Endothelial cell of umbilical vein (primary cell): Measurements from ENCODE around the gene ASAP2. TPM values are rescaled to one million over a fixed set of nuclear protein-coding genes. Genes with fewer than 3 reads are reported as not detected.

Source experiments
- BruUV-seq: library from RNA; stranded (reverse); fragments of 400-500 nt; replicated peaks from 2 replicates; lab custom pipeline; 2021; lab: Mats Ljungman, UMichigan
- CTCF ChIA-PET: fragments of 300-600, 350-600 bp; sonication (Branson Sonifier 250); formaldehyde crosslinking; loops from one replicate; lab custom pipeline; 2021; ENCODE audit warnings: antibody characterized with exemption, inconsistent platforms; lab: Charles Lee
- POLR2A ChIA-PET: fragments of 300-600, 350-600 bp; sonication (Branson Sonifier 250); formaldehyde crosslinking; loops from one replicate; lab custom pipeline; 2021; ENCODE audit warnings: antibody characterized with exemption, inconsistent platforms; lab: Charles Lee
- DNase-seq: peaks from one replicate; pipeline ENCODE4 v3.0.0-alpha.2; 2011; ENCODE audit warnings: low read depth, low spot score
- FAIRE-seq: peaks from 2 replicates; lab custom pipeline; 2011; peaks lifted over from hg19 to GRCh38; lab: Jason Lieb, UNC
- H2AFZ ChIP-seq: 2 replicates; pipeline ENCODE4 v1.6.0; 2012; ENCODE audit warnings: low read depth, low read length, control low read depth, inconsistent platforms
- H3K27ac ChIP-seq: 2 replicates; pipeline ENCODE4 v1.5.1; 2011; ENCODE audit warnings: low read depth, mild to moderate bottlenecking, control low read depth, low read length, moderate library complexity; ENCODE audit not compliant: insufficient read depth
- H3K27me3 ChIP-seq, 2 experiments: 2 replicates each; pipeline versions ENCODE4 v1.6.0 to v1.6.1; 2011; ENCODE audit warnings: low read length in 2 of 2, mixed read lengths in 1 of 2; ENCODE audit not compliant: control insufficient read depth in 2 of 2, insufficient read depth in 2 of 2
- H3K36me3 ChIP-seq, 2 experiments: 2 replicates in 1 of 2; 3 replicates in 1 of 2; pipeline ENCODE4 v1.5.1; 2011; ENCODE audit warnings: low read length in 2 of 2, mild to moderate bottlenecking in 1 of 2, moderate library complexity in 1 of 2; ENCODE audit not compliant: control insufficient read depth in 2 of 2, insufficient read depth in 2 of 2; ENCODE audit errors: extremely low read depth in 1 of 2
- H3K4me1 ChIP-seq: 3 replicates; pipeline ENCODE4 v1.5.1; 2011; ENCODE audit warnings: mild to moderate bottlenecking, low read length; ENCODE audit not compliant: control insufficient read depth, insufficient read depth; ENCODE audit errors: extremely low read depth
- H3K4me2 ChIP-seq: 2 replicates; pipeline ENCODE4 v1.6.1; 2011; ENCODE audit warnings: low read length, control low read depth, mixed read lengths; ENCODE audit not compliant: insufficient read depth
- H3K4me3 ChIP-seq, 3 experiments: fragments of 200-600 bp in 1 of 3; sonication (generic), shearing (Covaris generic) in 1 of 3; replicated peaks in 1 of 3; 2 replicates each; pipeline ENCODE4 v1.5.1; 2011 to 2016; ENCODE audit warnings: control low read depth in 3 of 3, low read length in 3 of 3, mild to moderate bottlenecking in 2 of 3, inconsistent platforms in 1 of 3, low read depth in 1 of 3, moderate library complexity in 1 of 3; ENCODE audit not compliant: insufficient read depth in 1 of 3
- H3K79me2 ChIP-seq: 2 replicates; pipeline ENCODE4 v1.6.0; 2012; ENCODE audit warnings: low read length, inconsistent platforms; ENCODE audit not compliant: control insufficient read depth, insufficient read depth
- H3K9ac ChIP-seq: replicated peaks from 2 replicates; pipeline ENCODE3; 2011; ENCODE audit warnings: low read length, control low read depth; ENCODE audit not compliant: insufficient read depth; ENCODE audit errors: extremely low read depth
- H3K9me1 ChIP-seq: replicated peaks from 3 replicates; pipeline ENCODE4 v1.6.0; 2011; ENCODE audit warnings: mild to moderate bottlenecking, low read length; ENCODE audit not compliant: control insufficient read depth, insufficient read depth; ENCODE audit errors: extremely low read depth
- H3K9me3 ChIP-seq: replicated peaks from 2 replicates; pipeline ENCODE4 v1.5.1; 2012; ENCODE audit warnings: low read length, inconsistent platforms; ENCODE audit not compliant: control insufficient read depth, insufficient read depth
- H4K20me1 ChIP-seq: replicated peaks from 2 replicates; pipeline ENCODE3; 2011; ENCODE audit warnings: mild to moderate bottlenecking, low read length; ENCODE audit not compliant: control insufficient read depth, insufficient read depth; ENCODE audit errors: extremely low read depth
- CTCF ChIP-seq, 2 donors: IDR thresholded peaks; 1 replicate in 1 of 2; 2 replicates in 1 of 2; pipeline ENCODE4 v1.5.1; 2011; ENCODE audit warnings: low read length in 2 of 2, mild to moderate bottlenecking in 2 of 2, moderate library complexity in 2 of 2, control low read depth in 1 of 2, inconsistent platforms in 1 of 2, low read depth in 1 of 2; ENCODE audit not compliant: insufficient read depth in 1 of 2; ENCODE audit errors: extremely low read depth in 1 of 2
- EZH2 ChIP-seq: IDR thresholded peaks from 2 replicates; pipeline ENCODE4 v1.6.1; 2012; ENCODE audit warnings: borderline replicate concordance, low read depth, mild to moderate bottlenecking, moderate library complexity, low read length, inconsistent platforms; ENCODE audit not compliant: severe bottlenecking
- FOS ChIP-seq: IDR thresholded peaks from 2 replicates; pipeline ENCODE4 v1.6.1; 2011; ENCODE audit warnings: mild to moderate bottlenecking, low read length, moderate library complexity, borderline replicate concordance; ENCODE audit not compliant: insufficient read depth
- GATA2 ChIP-seq: IDR thresholded peaks from 2 replicates; pipeline ENCODE4 v1.7.0; 2011; ENCODE audit warnings: low read depth, mild to moderate bottlenecking, moderate library complexity, mixed read lengths, low read length; ENCODE audit not compliant: insufficient read length, insufficient read depth
- JUN ChIP-seq: IDR thresholded peaks from 2 replicates; pipeline ENCODE4 v1.6.1; 2011; ENCODE audit warnings: borderline replicate concordance, low read depth; ENCODE audit not compliant: insufficient read length, insufficient read depth
- MAX ChIP-seq: IDR thresholded peaks from 2 replicates; pipeline ENCODE4 v1.6.1; 2011; ENCODE audit not compliant: insufficient read depth, insufficient read length
- MYC ChIP-seq: IDR thresholded peaks from one replicate; pipeline ENCODE4 v1.6.1; 2011; ENCODE audit warnings: mild to moderate bottlenecking, low read depth, low read length
- POLR2A ChIP-seq: IDR thresholded peaks from 2 replicates; pipeline ENCODE4 v1.6.1; 2012; ENCODE audit warnings: low read depth, mild to moderate bottlenecking, control low read depth, low read length
- POLR2AphosphoS5 ChIP-seq: IDR thresholded peaks from 2 replicates; pipeline ENCODE4 v1.6.1; 2012; ENCODE audit warnings: low read depth, mild to moderate bottlenecking, control low read depth, low read length, moderate library complexity; ENCODE audit not compliant: insufficient read depth
- dilution Hi-C: fragments of 300-500 bp; cut with MboI; formaldehyde crosslinking; loops from one replicate; pipeline ENCODE4 v1.15.0; 2019; ENCODE audit warnings: low sequenced_read_pairs; ENCODE audit not compliant: extremely low pct_ligation_motif_present
- intact Hi-C: fragments of 100-400 bp; cut with micrococcal nuclease; formaldehyde crosslinking; loops from one replicate; pipeline ENCODE4 v1.10.0; 2022
- polyA plus RNA-seq, 4 experiments: library from polyadenylated mRNA; depleted of rRNA in 3 of 4; stranded (reverse) in 3 of 4; unstranded in 1 of 4; fragments of >200 nt; gene quantifications; 2 replicates each; pipeline versions ENCODE4 v1.2.1 to v1.2.3, GENCODE V29; 2011 to 2012; ENCODE audit warnings: missing spikeins in 1 of 4
- total RNA-seq: library from RNA; stranded (reverse); gene quantifications from 2 replicates; pipeline ENCODE4 v1.2.3, GENCODE V29; 2021

The ASAP2 gene
- total and polyA plus RNA-seq, 2 donors (not counting 3 experiments of a cell fraction or from before 2014, with no cell fraction given): 31.1 to 79.2 TPM

- Histone ChIP-seq H3K36me3 (peaks cover 12 to 13% of the 10 kb centered on the region in 2 experiments), H3K79me2 (peaks cover 8% of the 10 kb centered on the region), H4K20me1 (no peaks in the 10 kb centered on the region), H3K9ac (no peak overlapping the region), H3K27ac (no peak overlapping the region), H3K9me1 (no peaks in the 10 kb centered on the region), H3K4me3 (no peak overlapping the region), H3K27me3 (no peaks in the 10 kb centered on the region), H3K4me1 (peaks cover 22% of the 10 kb centered on the region), H2AFZ (no peak overlapping the region), H3K4me2 (no peak overlapping the region), H3K9me3 (no peaks in the 10 kb centered on the region)
- CTCF ChIA-PET: interaction anchor here (1.0 to 1.8 kb wide), 2 partner anchors 124 to 186 kb away, joined by 3 to 6 read pairs; partner anchors contain the start of gene ASAP2
- dilution Hi-C loops (no loop called here), intact Hi-C loops (no loop called here)
- POLR2A ChIA-PET: no interaction called here
- no TSS peak for BruUV-seq
- TF ChIP-seq EZH2: no peak
- no peak for TF ChIP-seq FOS
- TF ChIP-seq JUN: no peak
- TF ChIP-seq MAX: no peak
- no peak for TF ChIP-seq POLR2AphosphoS5
- no peak for TF ChIP-seq CTCF (IDR thresholded peaks at IDR 0.05; ENCODE audit: extremely low read depth in 1 of 2, insufficient read depth in 1 of 2, low read depth in 1 of 2, low read length in 2 of 2)
- no peak for TF ChIP-seq GATA2
- no peak for TF ChIP-seq POLR2A
- no peak for TF ChIP-seq MYC
- FAIRE-seq: no peak
- DNase-seq: no peak
These were observed 122.9 kb downstream of the ASAP2 start for GRCh38 chr2:9329497-9329896.
